Stimulated activated CD8-positive, alpha-beta memory T cell treated with anti-CD3 and anti-CD28 coated beads, Interleukin-15, amount 100 ng/mL, for 24 hours (primary cell): ENCODE results near the gene ACO2.
"Not testable (repeated sequence)": the region's sequence is repeated elsewhere in the genome, so short reads cannot be mapped to it uniquely, and the experiment has no call there.

Source experiments
- DNase-seq: peaks from one replicate; pipeline ENCODE4 v3.0.0-alpha.2; 2020; ENCODE audit warnings: low read depth

ACO2 gene

DNA sequence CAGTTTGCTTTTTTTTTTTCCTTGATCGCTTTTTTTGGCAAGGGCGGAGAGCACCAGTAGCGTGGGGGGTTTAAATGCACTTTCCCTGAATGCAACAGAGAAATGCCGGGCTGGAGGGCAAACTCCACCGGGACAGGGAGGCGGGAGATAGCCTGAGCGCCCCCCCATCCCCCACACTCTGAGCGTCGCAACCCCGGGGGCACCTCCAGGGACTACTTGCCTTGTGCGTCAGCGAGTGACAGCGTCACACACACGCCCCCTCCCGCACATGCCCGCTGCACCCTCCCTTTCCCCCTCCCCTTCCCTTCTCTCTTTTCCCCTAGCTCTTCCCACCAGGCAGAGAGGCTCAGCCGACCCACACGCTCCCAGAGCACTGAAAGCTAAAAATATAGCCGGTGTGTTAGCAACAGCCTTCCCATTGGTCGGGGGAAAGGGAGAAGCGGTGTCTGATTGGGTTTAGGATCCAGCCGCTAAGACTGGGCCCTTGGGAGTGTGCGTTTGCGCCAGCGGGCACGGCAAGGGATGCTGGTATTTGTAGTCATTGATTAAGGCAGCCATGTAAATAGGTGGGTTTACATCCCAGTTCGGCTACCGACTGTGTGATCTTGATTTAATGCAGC is 20.6 kb upstream of the ACO2 start:
- peak; percentile 53 for DNase-seq

DNA sequence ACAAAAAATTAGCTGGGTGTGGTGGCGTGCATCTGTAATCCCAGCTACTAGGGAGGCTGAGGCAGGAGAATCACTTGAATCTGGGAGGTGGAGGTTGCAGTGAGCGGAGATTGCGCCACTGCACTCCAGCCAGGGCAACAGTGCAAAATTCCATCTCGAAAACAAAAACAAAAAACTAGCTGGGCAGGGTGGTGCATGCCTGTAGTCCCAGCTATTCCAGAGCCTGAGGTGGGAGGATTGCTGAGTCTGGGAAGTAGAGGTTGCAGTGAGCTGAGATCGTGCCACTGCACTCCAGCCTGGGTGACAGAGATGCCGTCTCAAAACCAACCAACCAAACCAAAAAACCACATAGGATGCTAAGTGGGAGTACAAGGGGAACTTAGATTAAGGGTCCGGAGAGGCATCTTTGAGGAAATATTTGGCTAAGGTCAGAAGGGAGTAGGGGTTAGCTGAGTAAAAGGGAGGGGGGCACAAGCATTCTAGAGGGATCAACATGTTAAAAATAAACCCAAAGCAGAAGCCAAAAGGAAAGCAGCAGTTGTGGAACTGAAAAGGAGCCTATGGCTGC is 10.7 kb upstream of the ACO2 start:
- DNase-seq, result no peak

- DNase-seq, result no peak
Observed at GRCh38 chr22:41459431-41459830, 9.5 kb upstream of the ACO2 start.

- DNase-seq, result not testable (repeated sequence)
Observed at GRCh38 chr22:41460071-41460470, 8.8 kb upstream of the ACO2 start.

- DNase-seq, result no peak
Observed at GRCh38 chr22:41461901-41462300, 7.0 kb upstream of the ACO2 start.

GRCh38 chr22:41469218-41469851 is 418 bp downstream of the ACO2 start:
- DNase-seq, result no peak

- no peak for DNase-seq
Observed at GRCh38 chr22:41470886-41471285, 2.0 kb downstream of the ACO2 start.

DNA sequence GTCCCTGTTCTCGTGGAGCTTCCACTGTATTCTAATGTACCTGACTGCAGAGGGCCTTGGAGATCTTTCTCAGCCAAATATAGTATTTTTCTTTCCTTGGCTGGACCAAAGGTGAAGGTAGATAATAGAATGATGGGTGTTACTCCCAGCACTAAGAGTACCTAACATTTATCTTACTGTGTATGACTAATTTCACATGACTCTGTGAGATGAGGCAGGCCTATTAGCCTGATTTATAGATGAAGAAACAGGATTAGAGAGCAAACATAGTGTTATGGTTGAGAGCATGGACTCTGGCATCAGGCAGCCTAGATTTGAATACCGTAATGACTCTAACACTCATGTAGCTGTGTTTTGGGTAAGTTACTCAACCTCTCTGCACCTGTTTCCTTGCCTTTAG is 2.7 kb downstream of the ACO2 start:
- no peak for DNase-seq

DNA sequence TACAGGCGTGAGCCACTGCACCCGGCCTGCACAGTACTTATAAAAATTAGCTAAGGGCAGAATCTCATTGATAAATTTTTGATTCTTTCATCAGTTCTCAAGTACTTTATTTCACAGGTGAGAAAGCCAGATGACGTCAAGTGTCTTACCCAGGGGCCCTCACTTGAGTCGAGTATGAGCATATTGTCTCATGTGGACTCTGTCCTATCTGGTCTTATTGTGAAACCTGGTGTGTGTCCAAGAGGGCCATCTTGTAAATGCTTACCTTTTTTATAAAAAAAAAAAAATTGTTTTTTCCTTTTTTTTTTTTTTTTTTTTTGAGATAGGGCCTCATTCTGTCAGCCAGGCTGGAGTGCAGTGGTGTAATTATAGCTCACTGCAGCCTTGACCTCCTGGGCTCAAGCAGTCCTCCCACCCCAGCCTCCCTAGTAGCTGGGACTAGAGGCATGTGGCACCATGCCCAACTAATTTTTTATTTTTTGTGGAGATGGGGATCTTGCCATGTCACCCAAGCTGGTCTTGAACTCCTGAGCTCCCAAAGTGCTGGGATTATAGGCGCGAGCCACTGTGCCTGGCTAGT is 6.0 kb downstream of the ACO2 start:
- DNase-seq, result no peak

GRCh38 chr22:41478473-41478872 is 9.6 kb downstream of the ACO2 start:
- no peak for DNase-seq

- no peak for DNase-seq
Observed at GRCh38 chr22:41478891-41479521, 10.1 kb downstream of the ACO2 start.

- DNase-seq, result no peak
Observed at GRCh38 chr22:41479671-41480396, 10.9 kb downstream of the ACO2 start.

GRCh38 chr22:41480397-41480735 is 11.4 kb downstream of the ACO2 start:
- DNase-seq, result no peak

- DNase-seq, result no peak
Observed at GRCh38 chr22:41481131-41481830, 12.4 kb downstream of the ACO2 start.

- DNase-seq, result no peak
Observed at GRCh38 chr22:41481925-41482318, 13.0 kb downstream of the ACO2 start.

DNA sequence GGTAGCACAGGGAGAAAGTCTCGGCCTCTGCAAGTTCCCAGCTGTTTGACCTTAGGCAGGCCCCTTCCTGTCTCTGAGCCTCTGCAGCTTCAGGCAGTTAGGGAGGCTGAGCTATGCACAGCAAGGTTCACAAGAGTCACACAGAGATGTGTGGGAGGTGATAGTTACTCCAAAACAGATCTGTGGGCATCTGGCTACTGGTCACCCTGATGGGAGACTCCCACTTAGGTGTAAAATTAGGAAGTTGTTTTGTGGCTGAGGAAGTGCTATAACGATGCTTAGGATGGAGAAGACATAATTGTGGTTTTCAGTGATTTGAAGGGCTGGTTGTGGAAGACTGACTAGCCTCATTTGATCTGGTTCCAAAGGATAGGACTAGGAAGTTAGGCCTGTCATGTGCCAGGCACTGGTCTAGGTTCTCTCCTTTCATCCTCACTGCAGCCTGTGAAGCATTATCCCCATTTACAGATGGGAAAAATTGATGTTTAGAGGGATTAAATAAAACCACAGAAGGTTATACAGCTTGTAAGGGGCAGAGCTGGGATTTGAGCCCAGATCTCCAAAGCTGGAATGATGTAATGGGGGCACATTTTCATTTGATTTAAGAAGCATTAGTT is 13.5 kb downstream of the ACO2 start:
- DNase-seq, result no peak

GRCh38 chr22:41485033-41485432 is 16.1 kb downstream of the ACO2 start:
- DNase-seq, result no peak

DNA sequence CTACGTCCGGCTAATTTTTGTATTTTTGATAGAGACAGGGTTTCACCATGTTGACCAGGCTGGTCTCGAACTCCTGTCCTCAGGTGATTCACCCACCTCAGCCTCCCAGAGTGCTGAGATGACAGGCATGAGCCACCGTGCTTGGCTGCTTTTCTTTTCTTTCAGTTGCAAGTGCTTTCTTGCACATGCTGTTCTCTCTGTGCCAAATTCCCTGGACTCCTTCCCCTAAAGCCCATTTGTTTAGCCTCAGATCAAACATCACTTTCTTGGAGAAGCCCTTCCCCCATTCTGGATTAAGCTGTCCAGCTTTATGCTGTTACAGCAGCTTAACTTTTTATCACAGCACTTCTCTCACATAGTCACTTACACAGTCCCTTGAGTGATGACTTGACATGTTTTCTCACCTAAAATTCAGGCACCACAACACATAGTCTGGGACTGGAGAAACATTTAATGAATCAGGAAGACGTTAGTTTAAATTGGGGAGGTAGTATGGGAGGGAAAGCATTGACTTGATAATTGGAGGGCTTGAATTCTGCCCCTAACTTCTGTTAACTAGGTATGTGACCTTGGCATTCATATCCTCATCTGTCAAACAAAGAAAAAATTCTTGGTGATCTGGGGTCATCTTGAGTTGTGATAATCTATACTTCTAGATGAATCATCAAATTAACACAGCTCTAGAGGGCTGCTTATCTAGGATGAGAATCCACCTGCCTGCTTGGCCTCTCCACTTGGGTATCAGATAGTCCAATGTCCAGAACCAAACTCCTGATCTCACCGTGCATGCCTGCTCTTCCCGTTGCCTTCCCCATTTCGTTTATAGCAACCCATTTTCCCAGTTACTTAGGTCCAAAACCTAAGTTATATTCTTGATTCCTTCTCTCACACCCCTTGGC is 18.4 kb downstream of the ACO2 start:
- DNase-seq, result no peak

DNA sequence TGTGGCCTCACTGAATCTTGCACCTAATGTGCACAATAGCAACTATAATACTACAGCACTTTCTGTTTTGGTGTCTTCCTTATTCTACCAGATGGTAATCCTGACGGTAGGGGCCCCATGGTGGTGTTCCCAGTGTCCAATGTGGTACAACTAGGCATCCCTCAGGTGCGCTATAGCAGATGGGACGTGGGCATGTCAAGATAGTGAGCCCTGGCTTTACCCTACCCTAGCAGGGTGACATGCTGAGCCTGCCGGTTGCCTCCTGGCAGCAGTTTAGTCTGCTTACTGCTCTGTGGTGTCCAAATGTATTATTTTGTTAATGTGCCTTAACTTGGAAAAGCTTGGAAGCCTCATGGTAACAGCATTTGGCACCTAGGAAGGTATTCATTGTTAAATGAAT is 19.2 kb downstream of the ACO2 start:
- no peak for DNase-seq
